Caco-2 (cell line): ENCODE data around the gene NDUFV3. TPM values are rescaled to one million over a fixed set of nuclear protein-coding genes. Genes with fewer than 3 reads are reported as not detected.

Experiments used
- BruUV-seq: library from RNA; stranded (reverse); fragments of 400-500 nt; replicated peaks from 2 replicates; lab custom pipeline; 2021; lab: Mats Ljungman, UMichigan
- CTCF ChIA-PET: fragments of 300-600 bp; sonication (Branson Sonifier 250); formaldehyde crosslinking; loops from one replicate; lab custom pipeline; 2022; ENCODE audit warnings: antibody characterized with exemption; lab: Charles Lee
- POLR2A ChIA-PET: fragments of 300-600 bp; sonication (Branson Sonifier 250); formaldehyde crosslinking; loops from one replicate; lab custom pipeline; 2022; ENCODE audit warnings: antibody characterized with exemption; lab: Charles Lee
- DNase-seq, 2 experiments: peaks; one replicate each; pipeline versions ENCODE4 v3.0.0 to v3.0.0-alpha.2; 2020 to 2022
- H3K27me3 ChIP-seq: replicated peaks from 2 replicates; pipeline ENCODE4 v1.6.0; 2011; ENCODE audit warnings: low read length; ENCODE audit not compliant: control insufficient read depth, insufficient read depth
- H3K36me3 ChIP-seq: 2 replicates; pipeline ENCODE4 v1.5.1; 2011; ENCODE audit warnings: low read length; ENCODE audit not compliant: control insufficient read depth, insufficient read depth
- H3K4me1 ChIP-seq: fragments of 250-450 bp; sonication (Bioruptor Pico); 2 replicates; pipeline ENCODE4 v1.5.1; 2020; ENCODE audit warnings: mild to moderate bottlenecking
- H3K4me3 ChIP-seq: 2 replicates; pipeline ENCODE4 v1.5.1; 2011; ENCODE audit warnings: low read depth, mild to moderate bottlenecking, control low read depth, low read length
- H3K9me3 ChIP-seq: fragments of 250-450 bp; sonication (Bioruptor Pico); 2 replicates; pipeline ENCODE4 v1.5.1; 2020; ENCODE audit warnings: mild to moderate bottlenecking, moderate library complexity
- H3K27ac Mint-ChIP-seq: one replicate; pipeline ENCODE4 v1.8.0; 2022; ENCODE audit warnings: mixed read lengths; ENCODE audit not compliant: unreplicated experiment
- H3K27me3 Mint-ChIP-seq: one replicate; pipeline ENCODE4 v1.8.0; 2022; ENCODE audit warnings: mixed read lengths; ENCODE audit not compliant: insufficient read depth, unreplicated experiment
- H3K36me3 Mint-ChIP-seq: one replicate; pipeline ENCODE4 v1.8.0; 2022; ENCODE audit warnings: mild to moderate bottlenecking, mixed read lengths; ENCODE audit not compliant: insufficient read depth, unreplicated experiment
- H3K4me1 Mint-ChIP-seq: one replicate; pipeline ENCODE4 v1.8.0; 2022; ENCODE audit warnings: low read depth, mixed read lengths; ENCODE audit not compliant: unreplicated experiment
- H3K4me3 Mint-ChIP-seq: one replicate; pipeline ENCODE4 v1.8.0; 2022; ENCODE audit warnings: mild to moderate bottlenecking, moderate library complexity, mixed read lengths; ENCODE audit not compliant: unreplicated experiment
- H3K9me3 Mint-ChIP-seq: one replicate; pipeline ENCODE4 v1.8.0; 2022; ENCODE audit warnings: mixed read lengths; ENCODE audit not compliant: unreplicated experiment
- intact Hi-C: fragments of 100-400 bp; cut with micrococcal nuclease; formaldehyde crosslinking; loops from one replicate; pipeline ENCODE4 v1.10.0; 2022; ENCODE audit not compliant: unreplicated experiment
- total RNA-seq: library from RNA; stranded (reverse); gene quantifications from 2 replicates; pipeline ENCODE4 v1.2.3, GENCODE V29; 2022
- TF ChIP-seq, protein P1 (sequence below), 2 experiments: fragments of 200-600 bp in 1 of 2; IDR thresholded peaks; 1 replicate in 1 of 2; 2 replicates in 1 of 2; pipeline versions ENCODE4 v1.5.1 to v1.8.0; 2011 to 2022; ENCODE audit warnings: antibody characterized with exemption in 1 of 2, control low read depth in 1 of 2, inconsistent platforms in 1 of 2, low read depth in 1 of 2, low read length in 1 of 2, mild to moderate bottlenecking in 1 of 2, moderate library complexity in 1 of 2; ENCODE audit not compliant: insufficient read depth in 1 of 2, severe bottlenecking in 1 of 2, unreplicated experiment in 1 of 2

NDUFV3 gene
- total RNA-seq, 1 experiment from 2014 or later: 32.5 TPM

DNA sequence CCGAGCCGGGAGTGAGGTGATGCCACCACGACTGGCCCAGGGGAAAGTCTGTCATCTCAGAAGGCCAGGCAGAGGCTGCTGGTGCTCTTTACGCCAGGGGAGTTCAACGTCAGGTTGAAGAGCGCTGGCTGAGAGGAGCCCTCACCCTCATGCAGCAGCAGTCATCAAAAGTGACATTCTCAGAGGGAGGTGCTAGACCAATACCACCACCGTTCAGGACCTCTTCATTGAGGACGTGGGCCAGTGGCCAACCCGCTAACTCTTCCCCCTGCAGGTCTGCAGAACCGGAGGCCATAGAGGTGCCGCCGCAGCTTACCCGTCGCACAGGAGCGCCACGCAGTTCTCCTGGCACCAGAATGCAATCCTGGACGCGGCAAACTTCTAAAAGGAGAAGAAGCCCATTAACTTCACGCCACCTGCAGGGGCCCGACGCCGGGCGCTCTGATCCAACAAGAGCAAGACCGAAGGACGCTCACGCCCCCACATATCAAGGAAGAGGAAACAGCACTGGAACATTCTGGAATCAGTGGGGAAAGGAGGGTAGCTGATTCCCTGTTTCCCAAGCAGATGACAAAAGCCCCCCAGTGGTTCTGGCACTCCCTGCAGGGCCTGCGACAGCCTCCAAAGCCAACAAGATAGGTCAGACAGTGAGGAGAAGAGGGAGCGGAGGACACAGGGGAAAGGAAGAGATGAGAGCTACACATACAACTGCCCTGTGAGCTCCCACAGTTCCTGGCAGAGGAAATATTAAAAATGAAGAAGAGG, 38.7 kb upstream of the NDUFV3 start:
- no peaks in the 10 kb centered on the region for H3K4me1 ChIP-seq
- H3K4me3 ChIP-seq: no peak overlapping the region
- TF ChIP-seq, protein P1, sequence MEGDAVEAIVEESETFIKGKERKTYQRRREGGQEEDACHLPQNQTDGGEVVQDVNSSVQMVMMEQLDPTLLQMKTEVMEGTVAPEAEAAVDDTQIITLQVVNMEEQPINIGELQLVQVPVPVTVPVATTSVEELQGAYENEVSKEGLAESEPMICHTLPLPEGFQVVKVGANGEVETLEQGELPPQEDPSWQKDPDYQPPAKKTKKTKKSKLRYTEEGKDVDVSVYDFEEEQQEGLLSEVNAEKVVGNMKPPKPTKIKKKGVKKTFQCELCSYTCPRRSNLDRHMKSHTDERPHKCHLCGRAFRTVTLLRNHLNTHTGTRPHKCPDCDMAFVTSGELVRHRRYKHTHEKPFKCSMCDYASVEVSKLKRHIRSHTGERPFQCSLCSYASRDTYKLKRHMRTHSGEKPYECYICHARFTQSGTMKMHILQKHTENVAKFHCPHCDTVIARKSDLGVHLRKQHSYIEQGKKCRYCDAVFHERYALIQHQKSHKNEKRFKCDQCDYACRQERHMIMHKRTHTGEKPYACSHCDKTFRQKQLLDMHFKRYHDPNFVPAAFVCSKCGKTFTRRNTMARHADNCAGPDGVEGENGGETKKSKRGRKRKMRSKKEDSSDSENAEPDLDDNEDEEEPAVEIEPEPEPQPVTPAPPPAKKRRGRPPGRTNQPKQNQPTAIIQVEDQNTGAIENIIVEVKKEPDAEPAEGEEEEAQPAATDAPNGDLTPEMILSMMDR (IDR thresholded peaks at IDR 0.05; ENCODE audit: insufficient read depth in 1 of 2, low read depth in 1 of 2, low read length in 1 of 2, severe bottlenecking in 1 of 2, unreplicated experiment in 1 of 2): no peak
- intact Hi-C loops: no loop called here
- BruUV-seq: no TSS peak
- Mint-ChIP-seq H3K9me3 (no peaks in the 10 kb centered on the region), H3K4me1 (no peaks in the 10 kb centered on the region), H3K4me3 (no peak overlapping the region), H3K27ac (no peak overlapping the region), H3K36me3 (peaks cover 85% of the 10 kb centered on the region), H3K27me3 (no peaks in the 10 kb centered on the region)
- ChIA-PET CTCF (no interaction called here), POLR2A (no interaction called here)
- no peak for DNase-seq
- peaks cover 3% of the 10 kb centered on the region for H3K36me3 ChIP-seq
- H3K9me3 ChIP-seq: no peaks in the 10 kb centered on the region
- H3K27me3 ChIP-seq: no peaks in the 10 kb centered on the region

DNA sequence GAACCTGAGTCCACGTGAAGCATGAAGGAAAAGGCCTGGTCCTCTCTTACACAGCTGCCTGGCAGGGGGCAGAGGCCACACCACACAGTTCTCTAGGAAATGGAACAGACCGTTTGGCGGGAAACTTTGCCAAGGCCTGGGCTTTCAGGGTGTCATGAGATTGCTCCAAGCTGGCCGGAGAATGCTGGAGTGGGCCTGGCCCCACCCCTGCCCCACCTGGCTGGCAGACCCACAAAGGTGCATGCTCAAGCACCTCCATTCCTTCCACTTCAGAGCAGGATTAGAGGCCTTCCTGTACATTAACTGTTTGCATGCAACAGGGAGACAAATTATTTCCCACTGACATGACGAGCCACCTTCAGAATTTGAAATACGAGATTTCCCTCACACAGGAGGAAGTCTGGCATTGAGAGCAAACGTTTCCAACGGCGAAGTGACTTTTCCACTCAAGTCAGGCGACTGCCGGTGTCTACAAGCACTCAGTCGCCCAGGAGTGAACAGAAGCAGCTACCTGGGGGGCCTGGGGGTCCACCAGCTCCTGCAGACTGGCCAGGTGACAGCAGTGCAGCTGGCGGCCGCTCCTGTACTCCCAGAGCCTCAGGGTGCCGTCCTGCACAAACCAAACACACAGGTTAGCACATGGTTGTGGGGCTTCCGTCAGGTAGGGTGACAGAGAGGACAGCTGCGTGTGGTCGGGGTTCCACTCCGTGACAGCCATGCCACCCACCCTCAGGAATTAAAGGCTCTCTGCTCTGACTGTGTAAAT, 37.8 kb upstream of the NDUFV3 start:
- Mint-ChIP-seq H3K27me3 (no peaks in the 10 kb centered on the region), H3K4me1 (no peaks in the 10 kb centered on the region), H3K36me3 (peaks cover 82% of the 10 kb centered on the region), H3K9me3 (no peaks in the 10 kb centered on the region), H3K4me3 (no peak overlapping the region), H3K27ac (no peak overlapping the region)
- ChIA-PET POLR2A (no interaction called here), CTCF (no interaction called here)
- no TSS peak for BruUV-seq
- TF ChIP-seq, protein P1 (IDR thresholded peaks at IDR 0.05; ENCODE audit: insufficient read depth in 1 of 2, low read depth in 1 of 2, low read length in 1 of 2, severe bottlenecking in 1 of 2, unreplicated experiment in 1 of 2): no peak
- H3K27me3 ChIP-seq: no peaks in the 10 kb centered on the region
- no peak for DNase-seq
- no peak overlapping the region for H3K4me3 ChIP-seq
- H3K36me3 ChIP-seq: peaks cover 2% of the 10 kb centered on the region; the same call in 1 of the 2 replicates
- H3K4me1 ChIP-seq: no peaks in the 10 kb centered on the region
- no peaks in the 10 kb centered on the region for H3K9me3 ChIP-seq
- intact Hi-C loops: no loop called here

DNA sequence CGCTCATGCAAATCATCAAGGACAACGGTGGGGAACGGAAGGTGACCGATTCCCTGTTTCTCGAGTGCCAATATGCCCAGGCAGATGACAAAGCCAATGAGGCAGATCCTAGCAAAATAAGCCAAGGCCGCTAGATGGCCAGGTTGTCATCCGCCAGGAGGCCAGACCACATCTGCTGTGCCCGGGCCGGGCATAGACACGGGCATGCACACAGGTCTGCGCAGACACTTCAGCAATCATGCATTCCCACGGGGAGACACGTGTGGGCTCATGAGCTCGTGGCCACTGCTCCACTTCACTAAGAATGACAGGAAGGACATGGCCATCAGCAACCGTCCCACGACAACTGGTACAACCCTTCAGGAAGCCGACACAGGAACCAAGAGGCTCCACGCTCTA, 37.2 kb upstream of the NDUFV3 start:
- H3K4me3 Mint-ChIP-seq: no peak overlapping the region
- no peaks in the 10 kb centered on the region for H3K27me3 Mint-ChIP-seq
- no peak overlapping the region for H3K4me3 ChIP-seq
- H3K4me1 ChIP-seq: no peaks in the 10 kb centered on the region
- POLR2A ChIA-PET: no interaction called here
- no peaks in the 10 kb centered on the region for H3K27me3 ChIP-seq
- DNase-seq: no peak
- no peaks in the 10 kb centered on the region for H3K4me1 Mint-ChIP-seq
- CTCF ChIA-PET: no interaction called here
- H3K9me3 ChIP-seq: no peaks in the 10 kb centered on the region
- peaks cover 2% of the 10 kb centered on the region; the same call in 1 of the 2 replicates for H3K36me3 ChIP-seq
- no TSS peak for BruUV-seq
- peaks cover 76% of the 10 kb centered on the region for H3K36me3 Mint-ChIP-seq
- TF ChIP-seq, protein P1 (IDR thresholded peaks at IDR 0.05; ENCODE audit: insufficient read depth in 1 of 2, low read depth in 1 of 2, low read length in 1 of 2, severe bottlenecking in 1 of 2, unreplicated experiment in 1 of 2): no peak
- intact Hi-C loops: no loop called here
- H3K9me3 Mint-ChIP-seq: no peaks in the 10 kb centered on the region
- H3K27ac Mint-ChIP-seq: no peak overlapping the region
